Measurements from ENCODE around the gene NR0B2.

DNA sequence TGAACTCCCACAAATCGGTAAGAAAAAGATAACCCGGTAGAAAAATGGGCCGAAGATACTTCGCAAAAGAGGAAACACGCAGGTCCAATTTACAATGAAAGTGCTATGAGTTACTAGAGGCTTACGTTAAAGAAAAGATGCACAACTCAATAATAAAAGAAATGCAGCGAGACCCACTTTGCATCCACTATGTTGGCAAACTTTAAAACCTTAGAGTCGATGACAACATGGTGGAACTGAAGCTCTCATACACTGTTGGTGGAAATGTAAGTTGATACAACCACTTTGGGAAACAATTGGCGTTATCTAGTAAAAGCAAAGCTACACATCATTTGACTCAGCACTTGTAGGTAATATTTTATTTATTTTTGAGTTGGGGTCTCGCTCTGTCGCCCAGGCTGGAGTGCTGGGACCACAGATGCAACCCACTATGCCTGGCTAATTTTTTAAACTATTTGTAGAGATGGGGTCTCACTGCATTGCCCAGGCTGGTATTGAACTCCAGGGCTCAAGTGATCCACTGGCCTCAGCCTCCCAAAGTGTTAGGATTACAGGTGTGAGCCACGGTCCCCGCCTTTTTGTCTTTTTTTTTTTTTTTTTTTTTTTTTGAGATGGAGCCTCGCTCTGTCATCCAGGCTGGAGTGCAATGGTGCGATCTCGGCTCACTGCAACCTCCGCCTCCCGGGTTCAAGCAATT, 12.8 kb downstream of the NR0B2 start:
- TF ChIP-seq, protein P1, sequence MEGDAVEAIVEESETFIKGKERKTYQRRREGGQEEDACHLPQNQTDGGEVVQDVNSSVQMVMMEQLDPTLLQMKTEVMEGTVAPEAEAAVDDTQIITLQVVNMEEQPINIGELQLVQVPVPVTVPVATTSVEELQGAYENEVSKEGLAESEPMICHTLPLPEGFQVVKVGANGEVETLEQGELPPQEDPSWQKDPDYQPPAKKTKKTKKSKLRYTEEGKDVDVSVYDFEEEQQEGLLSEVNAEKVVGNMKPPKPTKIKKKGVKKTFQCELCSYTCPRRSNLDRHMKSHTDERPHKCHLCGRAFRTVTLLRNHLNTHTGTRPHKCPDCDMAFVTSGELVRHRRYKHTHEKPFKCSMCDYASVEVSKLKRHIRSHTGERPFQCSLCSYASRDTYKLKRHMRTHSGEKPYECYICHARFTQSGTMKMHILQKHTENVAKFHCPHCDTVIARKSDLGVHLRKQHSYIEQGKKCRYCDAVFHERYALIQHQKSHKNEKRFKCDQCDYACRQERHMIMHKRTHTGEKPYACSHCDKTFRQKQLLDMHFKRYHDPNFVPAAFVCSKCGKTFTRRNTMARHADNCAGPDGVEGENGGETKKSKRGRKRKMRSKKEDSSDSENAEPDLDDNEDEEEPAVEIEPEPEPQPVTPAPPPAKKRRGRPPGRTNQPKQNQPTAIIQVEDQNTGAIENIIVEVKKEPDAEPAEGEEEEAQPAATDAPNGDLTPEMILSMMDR (conservative IDR thresholded peaks at IDR 0.05; ENCODE audit: low read length) = no peak
- no peak for TF ChIP-seq EZH2phosphoT487 (IDR thresholded peaks at IDR 0.05; ENCODE audit: borderline replicate concordance, low read depth, low read length)

Data from OCI-LY7 (cell line).